GM12878 (cell line): ENCODE measurements around the gene DNMBP. TPM values are rescaled to one million over a fixed set of nuclear protein-coding genes. Genes with fewer than 3 reads are reported as not detected.
A peak's percentile ranks its signal among the peaks of the same experiment; 100 is the strongest.

Experiments
- ATF2 ChIP-seq: IDR thresholded peaks from 2 replicates; pipeline ENCODE4 v1.6.1; 2012; ENCODE audit warnings: low read length, inconsistent platforms
- CHD4 ChIP-seq: fragments of 200-600 bp; sonication (generic); IDR thresholded peaks from 2 replicates; pipeline ENCODE4 v1.6.1; 2016; ENCODE audit warnings: mild to moderate bottlenecking
- CTCF ChIP-seq, 3 experiments: IDR thresholded peaks in 2 of 3; conservative IDR thresholded peaks in 1 of 3; 2 replicates each; pipeline ENCODE4 v1.5.1; 2011; ENCODE audit warnings: low read depth in 3 of 3, low read length in 3 of 3, mild to moderate bottlenecking in 3 of 3, control low read depth in 2 of 3, moderate library complexity in 2 of 3, inconsistent platforms in 1 of 3, mixed read lengths in 1 of 3; ENCODE audit not compliant: control insufficient read depth in 2 of 3, insufficient read depth in 1 of 3; ENCODE audit errors: extremely low read depth in 1 of 3
- FOXK2 ChIP-seq: fragments of 450-650 bp; IDR thresholded peaks from 2 replicates; pipeline ENCODE4 v1.6.1; 2017; ENCODE audit warnings: mild to moderate bottlenecking, moderate library complexity
- HCFC1 ChIP-seq: fragments of 150-350 bp; IDR thresholded peaks from 2 replicates; pipeline ENCODE4 v1.6.1; 2014; ENCODE audit warnings: low read length
- JUNB ChIP-seq: IDR thresholded peaks from 2 replicates; pipeline ENCODE4 v1.6.1; 2016; ENCODE audit warnings: antibody characterized with exemption, mild to moderate bottlenecking
- JUND ChIP-seq: IDR thresholded peaks from 2 replicates; pipeline ENCODE4 v1.6.1; 2012; ENCODE audit warnings: low read depth, mild to moderate bottlenecking, low read length, improper control_type of control experiment, moderate library complexity
- NFXL1 ChIP-seq: fragments of 450-650 bp; IDR thresholded peaks from 2 replicates; pipeline ENCODE4 v1.6.1; 2017; ENCODE audit warnings: antibody characterized with exemption, mild to moderate bottlenecking, borderline replicate concordance
- NFYB ChIP-seq: IDR thresholded peaks from 2 replicates; pipeline ENCODE4 v1.6.1; 2011; ENCODE audit warnings: low read depth, mild to moderate bottlenecking, low read length, improper control_type of control experiment, moderate library complexity; ENCODE audit not compliant: insufficient read depth
- NR2F1 ChIP-seq: fragments of 450-650 bp; conservative IDR thresholded peaks from 2 replicates; pipeline ENCODE4 v1.6.1; 2017; ENCODE audit warnings: mild to moderate bottlenecking
- PAX8 ChIP-seq: fragments of 450-650 bp; IDR thresholded peaks from 2 replicates; pipeline ENCODE4 v1.6.1; 2017; ENCODE audit warnings: mild to moderate bottlenecking, moderate library complexity
- SRF ChIP-seq, 2 experiments: IDR thresholded peaks; 2 replicates each; pipeline ENCODE4 v1.6.1; 2011; ENCODE audit warnings: low read depth in 2 of 2, low read length in 2 of 2, mild to moderate bottlenecking in 1 of 2, moderate library complexity in 1 of 2
- STAT3 ChIP-seq: IDR thresholded peaks from 2 replicates; pipeline ENCODE4 v1.6.1; 2011; ENCODE audit warnings: low read depth, low read length, improper control_type of control experiment
- TCF12 ChIP-seq: IDR thresholded peaks from 2 replicates; pipeline ENCODE4 v1.6.1; 2011; ENCODE audit warnings: low read depth, mild to moderate bottlenecking, low read length
- TCF3 ChIP-seq: IDR thresholded peaks from 2 replicates; pipeline ENCODE4 v1.6.1; 2012; ENCODE audit warnings: low read depth, mild to moderate bottlenecking, low read length, borderline replicate concordance; ENCODE audit not compliant: insufficient read depth
- polyA plus RNA-seq, 11 experiments: library from polyadenylated mRNA; depleted of rRNA in 4 of 11; unstranded in 6 of 11; stranded (reverse) in 5 of 11; fragments of >200 nt; fragmentation: Nextera tagmentation in 4 of 11; fragmentation: Illumina TruSeq in 1 of 11; extraction: Ambion mirVana in 4 of 11; extraction: Trizol in 1 of 11; gene quantifications; 1 replicate in 1 of 11; 2 replicates in 10 of 11; pipeline versions ENCODE4 v1.2.1 to v1.2.3, GENCODE V29; 2011 to 2016; ENCODE audit warnings: inconsistent platforms in 2 of 11, missing spikeins in 2 of 11, low read depth in 1 of 11
- total RNA-seq, 4 experiments: library from RNA; depleted of rRNA in 3 of 4; stranded (reverse); fragments of >200 nt in 3 of 4; fragmentation: Illumina TruSeq in 1 of 4; extraction: Trizol in 1 of 4; gene quantifications; 2 replicates each; pipeline versions ENCODE4 v1.2.1 to v1.2.3, GENCODE V29; 2013 to 2021
- TF ChIP-seq, protein P1 (sequence below): fragments of 450-650 bp; IDR thresholded peaks from 2 replicates; pipeline ENCODE4 v1.6.1; 2017; ENCODE audit warnings: mild to moderate bottlenecking, low read depth, inconsistent platforms; ENCODE audit not compliant: poor library complexity, severe bottlenecking
- TF ChIP-seq, protein P2 (sequence below): fragments of 450-650 bp; formaldehyde crosslinking; IDR thresholded peaks from 2 replicates; pipeline ENCODE4 v1.5.0; 2022; ENCODE audit warnings: mild to moderate bottlenecking, missing genetic modification characterization

Gene DNMBP
- total and polyA plus RNA-seq, 10 of the 15 experiments (the other 5 are each of a cell fraction or from before 2014, with no cell fraction given), result 7.1 to 45.0 (median 22.0) TPM

DNA sequence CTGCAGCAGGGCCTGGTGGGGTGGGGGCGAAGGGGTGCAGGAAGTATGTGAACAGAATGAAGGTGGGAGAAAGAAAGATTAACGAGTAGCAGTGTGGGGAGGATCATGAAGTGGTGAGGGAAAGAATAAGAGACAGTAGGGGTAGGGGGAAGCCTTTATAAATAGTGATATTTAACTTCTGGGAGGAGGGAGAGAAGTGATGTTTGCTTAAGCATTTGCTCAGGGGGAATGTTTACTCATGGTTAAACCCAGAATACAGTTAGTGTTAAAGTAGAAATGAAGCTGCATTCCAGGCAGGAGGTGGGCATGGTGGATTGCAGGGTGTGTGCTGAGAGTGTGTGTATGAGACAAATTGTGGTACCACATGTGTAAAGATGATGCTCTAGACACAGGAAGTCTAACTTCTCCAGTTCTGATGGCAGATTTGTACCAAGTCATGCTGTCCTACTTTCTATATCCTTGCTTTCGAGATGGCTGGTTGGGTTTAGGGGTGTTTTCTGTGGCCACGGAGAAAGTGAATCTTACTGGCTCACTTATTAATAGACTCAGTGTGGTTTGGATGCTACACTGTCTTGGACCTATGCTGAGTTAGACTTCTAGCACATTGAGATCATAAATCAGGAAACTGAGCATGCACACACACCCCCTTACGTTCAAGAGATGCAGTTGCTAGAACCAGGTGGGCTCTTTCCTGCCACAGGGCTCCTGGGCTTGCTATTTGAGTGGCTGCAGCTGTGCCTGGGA is 10.6 kb upstream of the DNMBP start (continued):
- TF ChIP-seq SRF (IDR thresholded peaks at IDR 0.05; ENCODE audit: low read depth in 2 of 2, low read length in 2 of 2) (no peak), CHD4 (no peak), JUNB (peak; percentile 59), JUND (no peak), ATF2 (peak; percentile 64; the same call in 1 of the 2 replicates), NR2F1 (no peak), NFYB (peak; percentile 54; the same call in 1 of the 2 replicates), CTCF (IDR thresholded peaks at IDR 0.05 in 2 of 3, conservative IDR thresholded peaks at IDR 0.05 in 1 of 3; ENCODE audit: control insufficient read depth in 2 of 3, extremely low read depth in 1 of 3, insufficient read depth in 1 of 3, low read depth in 3 of 3, low read length in 3 of 3) (peak in 2 of 3 experiments; percentile 28 to 44; a peak in 3 of 6 replicates), TCF3 (peak; percentile 96), HCFC1 (no peak), FOXK2 (no peak), PAX8 (no peak), STAT3 (no peak), NFXL1 (no peak), TCF12 (peak; percentile 93)
- TF ChIP-seq, protein P1, sequence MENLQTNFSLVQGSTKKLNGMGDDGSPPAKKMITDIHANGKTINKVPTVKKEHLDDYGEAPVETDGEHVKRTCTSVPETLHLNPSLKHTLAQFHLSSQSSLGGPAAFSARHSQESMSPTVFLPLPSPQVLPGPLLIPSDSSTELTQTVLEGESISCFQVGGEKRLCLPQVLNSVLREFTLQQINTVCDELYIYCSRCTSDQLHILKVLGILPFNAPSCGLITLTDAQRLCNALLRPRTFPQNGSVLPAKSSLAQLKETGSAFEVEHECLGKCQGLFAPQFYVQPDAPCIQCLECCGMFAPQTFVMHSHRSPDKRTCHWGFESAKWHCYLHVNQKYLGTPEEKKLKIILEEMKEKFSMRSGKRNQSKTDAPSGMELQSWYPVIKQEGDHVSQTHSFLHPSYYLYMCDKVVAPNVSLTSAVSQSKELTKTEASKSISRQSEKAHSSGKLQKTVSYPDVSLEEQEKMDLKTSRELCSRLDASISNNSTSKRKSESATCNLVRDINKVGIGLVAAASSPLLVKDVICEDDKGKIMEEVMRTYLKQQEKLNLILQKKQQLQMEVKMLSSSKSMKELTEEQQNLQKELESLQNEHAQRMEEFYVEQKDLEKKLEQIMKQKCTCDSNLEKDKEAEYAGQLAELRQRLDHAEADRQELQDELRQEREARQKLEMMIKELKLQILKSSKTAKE, result no peak
- TF ChIP-seq, protein P2, sequence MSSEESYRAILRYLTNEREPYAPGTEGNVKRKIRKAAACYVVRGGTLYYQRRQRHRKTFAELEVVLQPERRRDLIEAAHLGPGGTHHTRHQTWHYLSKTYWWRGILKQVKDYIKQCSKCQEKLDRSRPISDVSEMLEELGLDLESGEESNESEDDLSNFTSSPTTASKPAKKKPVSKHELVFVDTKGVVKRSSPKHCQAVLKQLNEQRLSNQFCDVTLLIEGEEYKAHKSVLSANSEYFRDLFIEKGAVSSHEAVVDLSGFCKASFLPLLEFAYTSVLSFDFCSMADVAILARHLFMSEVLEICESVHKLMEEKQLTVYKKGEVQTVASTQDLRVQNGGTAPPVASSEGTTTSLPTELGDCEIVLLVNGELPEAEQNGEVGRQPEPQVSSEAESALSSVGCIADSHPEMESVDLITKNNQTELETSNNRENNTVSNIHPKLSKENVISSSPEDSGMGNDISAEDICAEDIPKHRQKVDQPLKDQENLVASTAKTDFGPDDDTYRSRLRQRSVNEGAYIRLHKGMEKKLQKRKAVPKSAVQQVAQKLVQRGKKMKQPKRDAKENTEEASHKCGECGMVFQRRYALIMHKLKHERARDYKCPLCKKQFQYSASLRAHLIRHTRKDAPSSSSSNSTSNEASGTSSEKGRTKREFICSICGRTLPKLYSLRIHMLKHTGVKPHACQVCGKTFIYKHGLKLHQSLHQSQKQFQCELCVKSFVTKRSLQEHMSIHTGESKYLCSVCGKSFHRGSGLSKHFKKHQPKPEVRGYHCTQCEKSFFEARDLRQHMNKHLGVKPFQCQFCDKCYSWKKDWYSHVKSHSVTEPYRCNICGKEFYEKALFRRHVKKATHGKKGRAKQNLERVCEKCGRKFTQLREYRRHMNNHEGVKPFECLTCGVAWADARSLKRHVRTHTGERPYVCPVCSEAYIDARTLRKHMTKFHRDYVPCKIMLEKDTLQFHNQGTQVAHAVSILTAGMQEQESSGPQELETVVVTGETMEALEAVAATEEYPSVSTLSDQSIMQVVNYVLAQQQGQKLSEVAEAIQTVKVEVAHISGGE, result no peak
